Measurements from ENCODE around the gene RANBP17.
"Not testable (repeated sequence)": the region's sequence is repeated elsewhere in the genome, so short reads cannot be mapped to it uniquely, and the experiment has no call there.

Gene RANBP17

DNA sequence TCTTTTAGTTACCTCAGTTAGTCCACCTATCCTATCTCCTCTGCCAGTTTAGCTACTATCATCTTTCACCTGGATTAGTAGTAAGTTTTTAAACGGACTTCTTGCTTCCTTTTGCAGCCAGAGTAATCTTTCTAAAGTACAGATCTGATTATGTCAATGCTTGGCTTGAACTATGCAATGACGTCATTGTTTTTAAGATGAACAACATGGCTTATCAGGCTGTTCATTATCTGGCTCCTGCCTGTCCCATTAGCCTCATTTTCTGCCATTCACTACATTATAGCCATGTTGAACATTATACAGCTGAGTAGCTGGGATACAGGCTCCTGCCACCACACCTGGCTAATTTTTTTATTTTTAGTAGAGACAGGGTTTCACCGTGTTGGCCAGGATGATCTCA is 98.7 kb downstream of the RANBP17 start:
- no peak for DNase-seq

GRCh38 chr5:170963521-170963920 is 101.7 kb downstream of the RANBP17 start:
- no peak for DNase-seq

DNA sequence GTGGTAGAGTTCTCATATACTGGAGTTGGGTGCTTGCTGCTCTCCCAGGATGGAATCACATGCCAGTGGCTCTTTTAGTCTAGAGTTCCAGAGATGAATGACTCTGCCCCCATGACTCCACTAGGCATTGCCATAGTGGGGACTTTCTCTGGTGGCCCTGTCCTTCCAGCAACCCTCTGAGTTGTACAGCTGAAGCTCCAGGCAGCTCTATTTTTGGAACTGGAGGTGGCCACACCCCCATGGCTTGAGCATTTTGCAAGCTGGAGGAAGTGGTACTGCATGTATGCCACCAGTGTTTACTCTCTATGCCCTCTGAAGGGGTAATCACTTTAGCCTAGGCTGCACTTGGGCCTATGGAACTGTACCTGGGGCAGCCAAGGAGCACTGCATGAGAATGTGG is 112.6 kb downstream of the RANBP17 start:
- DNase-seq: no peak

DNA sequence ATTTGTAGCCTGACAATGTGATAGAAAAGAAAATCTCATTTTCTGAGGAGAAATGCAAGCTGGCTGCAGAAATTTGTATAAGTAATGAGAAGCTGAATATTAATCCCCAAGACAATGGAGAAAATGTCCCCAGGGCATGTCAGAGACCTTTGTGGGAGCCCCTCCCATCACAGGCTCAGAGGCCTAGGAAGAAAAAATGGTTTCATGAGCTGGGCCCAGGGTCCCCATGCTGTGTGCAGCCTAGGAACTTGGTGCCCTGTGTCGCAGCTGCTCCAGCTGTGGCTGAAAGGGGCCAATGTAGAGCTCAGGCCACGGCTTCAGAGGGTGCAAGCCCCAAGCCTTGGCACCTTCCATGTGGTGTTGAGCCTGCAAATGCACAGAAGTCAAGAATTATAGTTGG is 118.4 kb downstream of the RANBP17 start:
- not testable (repeated sequence) for DNase-seq

GRCh38 chr5:170985486-170985885 is 123.7 kb downstream of the RANBP17 start:
- no peak for DNase-seq

DNA sequence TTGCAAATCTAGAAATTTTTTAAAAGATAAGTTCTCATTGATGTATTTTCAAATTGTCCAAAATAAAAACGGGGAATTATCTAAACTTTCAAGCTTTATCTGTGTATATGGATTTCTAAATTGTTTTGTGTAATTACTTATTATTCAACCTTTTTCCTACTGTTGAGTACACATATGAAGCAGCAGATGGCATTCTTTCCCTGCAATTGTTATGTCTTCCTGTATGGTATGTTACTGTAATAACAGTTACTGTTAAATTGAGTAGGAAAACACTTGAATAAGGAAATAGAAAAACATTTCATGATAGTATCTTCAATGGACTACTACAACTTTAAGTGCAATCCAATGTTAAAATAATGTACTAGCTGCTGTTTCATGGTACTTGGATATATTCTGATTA is 124.8 kb downstream of the RANBP17 start:
- no peak for DNase-seq

DNA sequence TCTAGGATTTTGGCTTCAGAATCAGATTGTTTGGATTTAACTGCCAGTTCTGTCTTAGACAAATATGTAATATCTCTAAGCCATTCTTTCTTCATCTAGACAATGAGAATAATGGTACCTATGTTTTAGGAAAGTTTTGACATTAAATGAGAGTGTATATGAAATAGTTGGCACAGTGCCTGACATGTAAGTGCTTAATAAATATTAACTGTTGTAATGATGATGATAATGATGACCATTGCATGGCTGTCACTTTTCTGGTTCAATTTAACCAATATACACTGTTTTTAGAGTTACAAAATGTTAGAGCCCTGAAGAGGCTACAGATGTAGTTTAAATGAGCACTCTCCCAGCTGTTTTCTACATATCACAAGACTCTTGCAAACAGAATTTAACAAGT is 131.7 kb downstream of the RANBP17 start:
- DNase-seq: no peak

DNA sequence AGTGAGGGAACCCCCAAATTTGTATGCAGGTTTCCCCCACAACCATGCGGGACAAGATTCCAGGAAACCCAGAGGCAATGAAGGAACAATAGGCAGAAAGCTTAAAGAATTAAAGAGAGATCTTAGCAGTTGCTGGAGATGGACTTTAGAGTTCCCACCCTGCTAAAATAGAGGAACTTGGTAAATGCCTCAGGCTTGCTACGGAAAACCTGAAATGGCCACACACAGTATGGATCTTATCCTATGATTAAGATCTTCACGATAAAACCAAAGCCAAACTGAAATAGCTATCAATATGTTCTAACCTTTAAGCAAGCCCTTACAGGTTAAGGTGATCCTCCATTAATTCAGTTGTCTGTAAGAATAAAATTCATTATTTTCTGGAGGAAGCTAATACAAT is 148.3 kb downstream of the RANBP17 start:
- DNase-seq: no peak

DNA sequence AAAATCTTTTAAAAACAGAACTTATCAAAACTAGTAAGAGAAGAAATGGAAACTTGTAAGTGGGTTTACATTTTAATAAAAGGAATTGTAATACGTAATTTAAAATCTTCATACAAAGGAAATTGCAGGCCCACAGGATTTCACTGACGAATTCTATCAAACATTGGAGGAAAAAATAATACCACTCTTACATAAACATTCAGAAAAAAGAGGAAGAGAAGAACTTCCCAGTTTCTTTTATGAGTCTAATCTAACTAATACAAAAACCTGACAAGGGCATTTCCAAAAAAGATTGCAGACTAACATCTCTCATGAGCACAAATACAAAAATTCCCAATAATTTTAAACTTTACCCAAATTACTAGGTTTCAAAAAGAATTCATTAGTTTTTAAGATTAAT is 149.0 kb downstream of the RANBP17 start:
- no peak for DNase-seq

GRCh38 chr5:171023508-171023907 is 161.7 kb downstream of the RANBP17 start:
- no peak for DNase-seq

DNA sequence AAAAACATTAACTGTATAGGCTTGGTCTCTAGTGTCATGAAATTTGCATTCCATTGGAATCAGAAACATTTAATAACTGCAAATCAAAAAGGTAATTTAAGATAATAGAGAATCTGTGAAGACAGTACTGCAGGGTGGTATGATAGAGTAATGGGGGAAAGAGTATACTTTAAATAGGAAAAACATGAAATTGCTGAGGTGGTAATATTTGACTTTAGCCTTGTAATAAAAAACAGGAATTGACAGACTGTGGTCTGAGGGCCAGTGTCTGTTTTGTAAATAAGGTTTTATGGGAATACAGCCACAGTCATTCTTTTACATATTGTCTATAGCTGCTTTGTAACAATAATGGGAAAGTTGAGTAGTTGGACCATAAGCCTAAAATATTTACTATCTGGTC is 162.3 kb downstream of the RANBP17 start:
- no peak for DNase-seq

- DNase-seq: no peak
Observed at GRCh38 chr5:171029401-171029800, 167.6 kb downstream of the RANBP17 start.

DNA sequence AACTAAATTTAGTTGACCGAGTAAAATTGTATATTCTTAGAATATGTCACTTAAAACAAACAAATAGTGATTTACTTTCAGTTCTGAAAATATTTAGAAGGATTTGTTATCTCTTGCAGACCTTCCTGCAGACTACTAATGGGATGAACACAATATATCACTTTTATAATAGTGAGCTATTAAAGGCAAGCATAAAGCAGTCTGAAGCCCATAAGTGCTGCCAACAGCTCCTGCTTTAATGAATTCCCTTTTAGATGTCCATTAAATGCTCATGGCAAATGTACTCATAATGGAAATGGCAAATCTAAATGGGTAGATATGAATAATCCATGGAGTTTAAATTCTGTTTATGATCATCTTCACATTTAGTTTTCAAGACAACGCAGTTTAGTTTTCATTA is 170.2 kb downstream of the RANBP17 start:
- DNase-seq: no peak

DNA sequence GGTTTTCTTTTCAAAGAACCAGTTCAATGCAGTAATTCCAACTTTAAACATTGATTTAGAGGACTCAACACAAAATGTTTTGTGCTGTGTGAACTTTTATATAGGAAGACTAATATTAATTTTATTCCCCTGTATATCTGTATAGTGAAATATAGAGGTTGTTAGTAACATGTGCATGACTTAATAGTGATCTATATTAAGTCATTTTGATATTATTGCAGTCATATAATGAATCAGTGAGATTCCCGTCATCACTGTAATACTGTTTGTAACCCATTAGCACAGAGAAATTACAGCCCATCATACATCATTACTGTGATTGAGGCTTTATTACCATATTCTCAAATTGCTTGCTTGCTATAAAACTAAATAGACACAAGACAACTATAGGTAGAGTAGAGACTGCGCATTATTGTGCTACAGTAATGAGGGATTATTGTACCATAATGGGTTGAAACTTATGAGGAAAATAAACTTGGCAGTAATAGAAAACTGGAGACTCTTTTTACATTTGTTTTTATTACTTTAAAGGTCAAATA is 170.7 kb downstream of the RANBP17 start:
- no peak for DNase-seq

- DNase-seq: not testable (repeated sequence)
Observed at GRCh38 chr5:171041893-171042292, 180.1 kb downstream of the RANBP17 start.

DNA sequence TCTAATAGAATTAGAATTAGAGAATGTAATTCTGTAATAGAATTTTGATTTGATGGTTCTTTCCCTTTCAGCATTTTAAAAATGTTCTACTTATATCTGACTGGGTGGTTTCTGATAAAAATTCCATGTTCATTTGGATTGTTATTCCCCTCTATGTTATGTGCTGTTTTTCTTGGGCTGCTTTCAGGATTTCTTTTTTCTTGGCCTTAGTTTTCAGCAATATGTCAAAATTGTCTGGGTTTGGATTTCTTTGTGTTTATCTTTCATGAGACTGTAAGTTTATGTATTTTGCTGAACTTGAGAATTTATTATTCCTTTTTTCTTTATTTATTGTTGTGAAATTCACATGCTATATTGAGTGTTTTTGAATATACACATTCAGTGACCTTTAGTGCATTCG is 189.1 kb downstream of the RANBP17 start:
- no peak for DNase-seq

- no peak for DNase-seq
Observed at GRCh38 chr5:171055875-171056454, 194.1 kb downstream of the RANBP17 start.

DNA sequence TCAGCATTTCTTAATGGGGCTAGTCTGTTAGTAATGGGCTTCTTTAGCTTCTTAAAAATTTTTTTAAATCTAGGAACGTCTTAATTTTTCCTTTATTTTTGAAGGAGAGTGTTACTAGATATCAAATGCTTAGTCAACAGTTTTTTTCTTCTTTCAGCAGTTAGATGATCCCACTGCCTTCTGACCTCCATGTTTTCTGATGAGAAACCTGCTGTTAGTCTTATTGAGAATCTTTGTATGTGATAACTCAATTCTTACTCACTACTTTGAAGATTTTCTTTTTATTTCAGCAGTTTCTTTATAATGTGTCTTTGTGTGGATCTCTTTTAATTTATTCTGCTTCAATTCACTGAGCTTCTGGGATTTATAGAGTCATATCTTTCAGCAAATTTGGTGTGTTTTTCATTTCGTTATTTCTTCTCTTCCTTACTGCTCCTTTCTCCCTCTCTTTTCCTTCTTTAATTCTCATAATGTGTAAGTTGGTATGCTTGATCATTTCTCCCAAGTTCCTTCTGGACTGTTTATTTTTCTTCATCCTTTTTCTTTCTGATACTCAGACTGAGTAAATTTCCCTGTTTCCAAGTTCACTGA is 205.8 kb downstream of the RANBP17 start:
- DNase-seq: no peak

GRCh38 chr5:171074747-171075146 is 212.9 kb downstream of the RANBP17 start:
- no peak for DNase-seq

DNA sequence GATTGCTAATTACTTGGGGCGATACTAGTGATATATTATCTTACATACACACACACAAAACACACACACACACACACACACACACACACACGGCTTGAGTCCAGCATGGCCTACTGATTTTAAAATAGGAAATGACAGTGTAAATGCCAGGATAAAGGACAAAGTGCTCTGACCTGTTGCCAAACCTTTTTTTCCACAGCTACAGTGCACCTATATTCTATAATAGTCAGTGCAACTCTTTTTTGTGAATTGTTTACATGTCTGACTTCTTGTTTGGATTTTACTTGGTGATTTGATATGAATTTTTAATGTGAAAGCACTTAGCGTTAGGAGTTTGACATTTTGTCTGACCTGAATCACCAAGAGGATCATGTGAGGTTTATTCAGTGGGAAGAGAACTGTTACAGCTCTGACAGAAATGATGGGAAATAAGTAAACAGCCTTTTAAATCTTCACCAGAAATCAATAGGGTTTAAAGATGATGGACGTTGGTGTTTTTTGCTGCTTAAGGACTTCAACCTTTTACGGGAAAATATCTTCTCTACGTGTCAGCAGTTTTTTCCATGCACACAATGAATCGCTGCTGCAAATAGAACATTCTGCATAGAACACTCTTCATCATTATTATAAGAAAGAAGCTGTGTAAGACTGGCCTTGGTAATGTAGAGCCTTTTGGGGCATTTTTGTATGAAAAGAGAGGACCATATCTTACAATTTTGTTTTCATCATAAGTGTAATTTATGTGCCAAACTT is 218.5 kb downstream of the RANBP17 start:
- no peak for DNase-seq

GRCh38 chr5:171081319-171081718 is 219.5 kb downstream of the RANBP17 start:
- DNase-seq: no peak

GRCh38 chr5:171092194-171092593 is 230.4 kb downstream of the RANBP17 start:
- DNase-seq: no peak

DNA sequence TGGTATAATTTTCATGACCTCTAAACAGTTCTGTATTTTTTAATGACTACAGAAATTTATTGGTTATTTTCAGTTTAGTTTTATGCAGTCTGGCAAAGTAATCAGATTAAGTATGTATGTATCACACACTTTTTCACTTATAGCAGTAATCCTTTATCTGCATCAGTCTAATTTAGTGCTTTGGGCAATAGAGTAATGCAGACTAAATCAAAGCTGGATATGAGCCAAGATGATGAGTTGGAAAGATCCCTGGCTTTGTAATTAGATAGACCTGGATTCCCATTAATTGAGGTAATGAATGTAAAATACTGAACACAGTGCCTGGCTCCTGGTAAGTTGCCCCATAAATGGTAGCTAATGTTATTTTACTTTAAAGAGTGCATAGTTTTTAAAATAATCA is 231.8 kb downstream of the RANBP17 start:
- no peak for DNase-seq

GRCh38 chr5:171094356-171094755 is 232.5 kb downstream of the RANBP17 start:
- no peak for DNase-seq

All from femur (tissue), 1 donor.